GM21367 (cell line): ENCODE data around the gene OTOP1.
"Not testable (repeated sequence)": the region's sequence is repeated elsewhere in the genome, so short reads cannot be mapped to it uniquely, and the experiment has no call there.

ENCODE experiments used
- ATAC-seq: cut with Tn5 transposase; IDR thresholded peaks from one replicate; pipeline ENCODE4 v1.9.1; 2021; ENCODE audit not compliant: unreplicated experiment

Gene OTOP1

GRCh38 chr4:4233610-4234009 lies 6.9 kb upstream of the OTOP1 start:
- ATAC-seq, result no peak

DNA sequence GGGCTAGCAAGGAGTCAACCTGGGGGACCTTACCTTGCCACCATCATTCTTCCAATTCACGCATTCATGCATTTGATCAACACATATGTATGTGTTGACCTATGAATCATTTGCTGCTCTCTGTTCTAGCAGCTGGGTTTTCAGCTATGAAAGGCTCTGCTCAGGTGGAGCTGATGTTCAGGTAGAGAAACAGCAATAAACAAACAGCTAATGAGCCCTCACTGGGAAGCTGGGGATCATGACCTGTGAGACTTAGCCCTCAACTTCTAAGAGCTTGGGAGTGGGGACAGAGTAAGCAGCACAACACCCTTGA lies 1.6 kb upstream of the OTOP1 start:
- ATAC-seq, result no peak

DNA sequence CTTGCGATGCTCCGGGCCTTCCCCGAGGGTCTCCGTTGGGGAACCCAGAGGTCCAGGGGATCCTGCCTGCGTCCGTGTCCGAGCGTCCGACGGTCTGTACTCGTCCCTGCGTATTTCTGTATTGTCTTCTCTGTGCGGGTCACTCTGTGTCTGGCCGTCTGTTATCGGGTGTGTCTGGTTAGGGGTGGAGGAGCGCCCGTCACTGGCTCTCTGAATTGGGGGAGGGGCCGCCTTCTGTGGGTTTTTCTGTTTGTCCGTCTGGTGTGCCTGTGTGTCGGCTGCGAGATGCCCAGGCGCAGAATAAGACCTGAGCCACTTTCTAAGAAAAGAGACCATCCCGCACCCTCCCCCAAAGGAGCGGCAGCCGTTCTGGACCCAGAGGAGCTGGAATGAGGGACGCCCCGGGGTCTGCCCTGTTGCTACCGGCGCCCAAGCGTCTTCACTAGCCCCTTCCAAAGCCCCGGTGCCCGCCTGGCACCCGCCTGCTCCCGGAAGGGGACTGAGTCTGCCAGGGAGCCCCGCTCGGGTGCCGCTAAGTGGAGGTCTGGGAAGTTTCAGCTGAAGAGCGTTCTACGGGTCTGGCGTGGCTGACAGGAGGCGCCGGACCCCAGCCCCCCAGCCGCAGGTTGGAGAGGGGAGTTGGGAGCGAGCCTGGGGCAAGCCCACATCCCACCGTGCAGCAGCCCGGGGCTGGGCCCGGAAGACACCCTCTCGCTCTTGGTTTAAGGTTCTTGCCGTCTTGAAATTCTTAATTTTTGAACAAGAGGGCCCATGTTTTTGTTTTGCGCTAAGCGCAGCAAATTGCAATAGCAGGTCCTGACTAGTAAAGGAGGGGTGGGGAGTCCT lies 1.0 kb upstream of the OTOP1 start:
- no peak for ATAC-seq

- ATAC-seq, result no peak
Observed at GRCh38 chr4:4225915-4226605, 669 bp downstream of the OTOP1 start.

- no peak for ATAC-seq
Observed at GRCh38 chr4:4217113-4217512, 9.6 kb downstream of the OTOP1 start.

DNA sequence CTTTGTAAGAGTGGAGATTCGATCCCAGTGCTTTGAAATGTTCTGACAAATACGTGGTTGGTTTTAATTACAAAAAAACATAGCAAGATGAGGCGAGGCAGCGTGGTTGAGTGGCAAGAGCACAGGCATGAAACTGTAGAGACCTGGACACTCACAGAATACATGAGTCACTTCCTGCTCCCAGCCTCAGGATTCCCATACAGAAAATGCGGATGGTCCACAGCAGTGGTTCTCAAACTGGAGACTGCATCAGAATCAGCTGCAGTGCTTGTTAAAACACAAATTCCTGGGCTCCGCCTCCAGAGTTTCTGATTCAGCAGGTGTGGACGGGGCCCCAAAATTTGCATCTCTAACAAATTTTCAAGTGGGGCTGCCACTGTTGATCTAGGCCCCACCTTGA lies 10.1 kb downstream of the OTOP1 start:
- ATAC-seq, result no peak

DNA sequence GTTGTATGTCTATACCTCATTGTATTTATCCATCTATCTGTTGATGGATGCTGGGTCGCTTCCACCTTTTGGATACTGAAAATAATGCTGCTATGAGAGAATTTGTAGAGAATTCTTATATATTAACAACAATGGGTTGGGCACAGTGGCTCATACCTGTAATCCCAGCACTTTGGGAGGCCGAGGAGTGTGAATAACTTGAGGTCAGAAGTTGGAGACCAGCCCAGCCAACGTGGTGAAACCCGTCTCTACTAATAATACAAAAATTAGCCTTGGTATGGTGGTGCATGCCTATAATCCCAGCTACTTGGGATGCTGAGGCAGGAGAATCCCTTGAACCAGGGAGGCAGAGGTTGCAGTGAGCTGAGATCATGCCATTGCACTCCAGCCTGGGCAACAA lies 13.1 kb downstream of the OTOP1 start:
- not testable (repeated sequence) for ATAC-seq

- no peak for ATAC-seq
Observed at GRCh38 chr4:4206204-4206603, 20.5 kb downstream of the OTOP1 start.

GRCh38 chr4:4204401-4204745 lies 22.4 kb downstream of the OTOP1 start:
- ATAC-seq, result no peak

DNA sequence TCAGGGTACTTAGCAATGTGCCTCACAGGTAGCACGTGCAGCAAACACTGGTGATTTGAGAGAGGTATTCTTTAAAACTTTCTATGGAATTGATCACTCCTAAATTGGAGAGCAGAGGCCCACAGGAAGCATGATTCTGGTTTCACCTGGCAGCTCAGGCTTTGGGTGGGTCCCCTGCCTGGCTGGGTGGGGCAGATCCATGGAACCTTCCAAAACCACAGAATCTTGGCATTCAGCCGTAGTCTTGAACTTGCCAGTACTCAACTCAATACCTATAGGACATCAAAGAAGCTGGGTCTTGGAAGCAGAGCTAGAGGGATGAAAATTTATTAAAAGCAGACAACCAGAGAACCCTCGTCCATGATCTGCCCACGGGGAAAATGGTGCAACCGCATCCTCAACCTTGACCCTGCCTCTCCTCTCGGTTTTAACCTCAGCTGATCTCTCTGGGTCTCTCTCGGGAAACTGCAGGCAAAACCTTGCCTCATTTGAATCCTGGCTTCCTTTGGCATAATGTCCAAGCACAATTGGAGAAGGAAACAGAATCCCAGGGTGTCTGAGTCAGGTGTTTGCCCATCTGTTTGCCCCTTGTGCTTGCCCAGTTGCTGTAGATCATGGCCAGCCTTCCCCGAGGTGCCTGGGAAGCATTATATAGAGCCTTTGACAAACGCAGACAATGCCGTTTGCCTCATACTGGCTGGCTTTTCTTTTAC lies 22.9 kb downstream of the OTOP1 start:
- no peak for ATAC-seq

DNA sequence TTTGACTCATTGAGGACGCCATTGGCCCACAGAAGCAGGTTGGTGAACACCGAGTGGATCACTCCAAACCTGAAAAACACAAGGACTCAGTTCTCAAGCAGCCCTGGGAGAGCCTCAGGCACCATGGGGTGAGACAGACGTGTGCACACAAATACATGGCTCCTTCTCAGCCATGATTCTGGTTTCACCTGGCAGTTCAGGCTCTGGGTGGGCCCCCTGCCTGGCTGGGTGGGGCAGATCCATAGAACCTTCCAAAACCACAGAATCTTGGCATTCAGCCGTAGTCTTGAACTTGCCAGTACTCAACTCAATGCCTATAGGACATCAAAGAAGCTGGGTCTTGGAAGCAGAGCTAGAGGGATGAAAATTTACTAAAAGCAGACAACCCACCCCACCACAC lies 24.2 kb downstream of the OTOP1 start:
- no peak for ATAC-seq

DNA sequence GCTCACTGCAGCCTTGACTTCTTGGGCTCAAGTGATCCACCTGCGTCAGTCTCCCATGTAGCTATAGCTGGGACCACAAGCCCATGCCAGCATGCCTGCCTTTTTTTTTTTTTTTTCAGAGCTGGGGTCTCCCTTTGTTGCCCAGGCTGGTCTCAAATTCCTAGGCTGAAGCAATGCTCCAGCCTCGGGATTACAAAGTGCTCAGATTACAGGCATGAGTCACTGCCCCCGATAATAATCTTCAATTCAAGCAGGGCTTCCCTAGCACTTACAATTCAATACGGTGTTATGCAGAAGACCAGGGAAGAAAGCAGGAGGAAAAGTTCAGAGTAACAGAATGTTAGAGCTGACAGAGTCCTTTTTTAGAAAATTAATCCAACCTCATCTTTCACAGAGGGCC lies 26.1 kb downstream of the OTOP1 start:
- ATAC-seq, result no peak

DNA sequence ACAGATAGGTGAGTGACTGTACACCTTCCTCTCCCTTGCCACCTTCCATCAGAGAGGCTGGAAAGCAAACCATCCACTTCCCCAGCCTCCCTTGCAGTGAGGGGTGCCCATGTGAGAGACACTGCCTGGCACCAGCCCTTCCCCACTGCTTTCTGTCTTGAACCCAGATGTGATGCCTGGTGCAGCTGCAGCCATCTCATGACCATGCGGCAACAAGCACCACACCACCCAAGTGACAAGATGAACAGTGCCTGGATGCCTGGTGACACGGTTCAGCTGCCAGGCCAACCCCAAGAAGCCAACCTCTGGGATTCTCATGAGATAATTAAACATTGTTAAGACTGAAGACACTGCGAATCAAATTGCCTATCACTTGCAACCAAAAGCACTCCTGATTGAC lies 31.4 kb downstream of the OTOP1 start:
- ATAC-seq, result no peak

- ATAC-seq, result not testable (repeated sequence)
Observed at GRCh38 chr4:4188557-4188956, 38.2 kb downstream of the OTOP1 start.

GRCh38 chr4:4185528-4185927 lies 41.2 kb downstream of the OTOP1 start:
- no peak for ATAC-seq

DNA sequence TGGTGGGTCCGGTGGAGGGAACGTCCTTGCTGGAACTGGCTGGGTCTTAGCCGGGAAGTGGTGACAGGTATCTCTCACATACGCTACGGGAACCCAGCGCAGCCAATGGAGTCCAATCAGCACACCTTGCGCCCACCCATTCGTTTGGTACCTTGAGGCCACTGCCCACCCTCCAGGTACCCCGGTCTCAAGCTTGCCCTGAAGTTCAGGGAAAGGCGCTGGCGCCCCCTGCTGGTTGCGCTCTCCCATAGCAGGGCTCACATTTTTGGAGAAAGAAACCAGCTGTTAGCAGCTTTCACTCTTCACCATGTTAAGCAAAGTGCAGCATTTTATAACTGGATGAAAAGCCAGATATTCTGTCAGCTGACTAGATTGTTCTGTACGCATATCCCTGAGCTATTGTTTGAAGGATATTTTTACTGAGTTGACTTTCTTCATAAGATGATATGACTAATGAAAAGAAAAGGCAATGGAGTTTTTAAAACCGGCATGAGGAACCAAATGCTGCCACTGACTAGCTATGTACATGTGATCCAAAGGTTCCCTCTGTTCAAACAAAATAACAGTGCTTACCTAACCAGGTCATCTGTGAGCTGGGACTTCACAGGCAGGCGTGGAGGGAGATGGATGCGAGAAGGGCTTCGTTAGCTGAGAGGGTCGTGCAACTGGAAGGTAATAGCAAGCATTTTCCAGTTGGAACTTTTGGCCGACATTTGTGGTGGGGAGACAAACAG lies 43.7 kb downstream of the OTOP1 start:
- no peak for ATAC-seq

- no peak for ATAC-seq
Observed at GRCh38 chr4:4170596-4171150, 56.1 kb downstream of the OTOP1 start.

GRCh38 chr4:4167981-4168780 lies 58.5 kb downstream of the OTOP1 start:
- not testable (repeated sequence) for ATAC-seq

- not testable (repeated sequence) for ATAC-seq
Observed at GRCh38 chr4:4166986-4167385, 59.7 kb downstream of the OTOP1 start.

DNA sequence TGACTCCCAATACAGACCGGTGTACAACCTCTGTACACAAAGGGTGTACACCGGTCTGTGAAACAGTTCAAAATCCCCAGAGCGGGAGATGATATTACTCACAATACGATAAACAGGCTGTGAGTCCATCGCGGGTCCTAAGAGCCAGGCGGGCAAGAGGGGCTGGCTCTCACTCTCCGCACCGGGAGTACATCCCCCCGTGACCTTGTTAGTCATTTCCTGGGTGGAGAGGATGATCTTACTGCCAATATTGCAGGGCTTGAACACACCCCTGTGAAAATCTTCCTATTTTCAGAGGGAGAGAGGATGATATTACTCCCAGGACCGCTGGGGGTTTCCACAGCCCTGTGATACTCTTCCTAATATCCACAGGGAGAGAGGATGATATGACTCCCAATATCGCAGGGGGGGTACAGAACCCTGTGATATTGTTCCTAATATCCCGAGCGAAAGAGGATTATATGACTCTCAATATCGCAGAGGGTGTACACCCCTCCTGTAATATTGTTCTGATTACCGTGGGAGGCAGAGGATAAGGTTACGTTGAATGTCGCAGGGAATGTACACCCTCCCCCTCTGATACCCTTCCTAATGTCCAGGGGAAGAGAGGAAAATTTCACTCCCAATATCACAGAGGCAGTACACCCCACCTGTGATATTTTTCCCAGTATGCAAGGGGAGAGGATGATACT lies 60.9 kb downstream of the OTOP1 start:
- not testable (repeated sequence) for ATAC-seq
